Loucy (cell line): ENCODE data around the gene RAB6B.

Source experiments
- H2AFZ ChIP-seq: fragments of 200-600 bp; sonication (generic); 2 replicates; pipeline ENCODE4 v1.6.0; 2016; ENCODE audit warnings: antibody characterized with exemption, mild to moderate bottlenecking, low read length, moderate library complexity
- H3F3A ChIP-seq: fragments of 200-600 bp; 2 replicates; pipeline ENCODE4 v1.6.0; 2016; ENCODE audit warnings: antibody characterized with exemption, low read depth, mild to moderate bottlenecking
- H3K27me3 ChIP-seq: fragments of 200-600 bp; sonication (generic); 2 replicates; pipeline ENCODE4 v1.6.1; 2014; ENCODE audit warnings: low read length, mild to moderate bottlenecking; ENCODE audit not compliant: insufficient read depth, poor library complexity, severe bottlenecking
- H3K36me3 ChIP-seq: fragments of 200-600 bp; sonication (generic); 2 replicates; pipeline ENCODE4 v1.6.1; 2016; ENCODE audit warnings: low read length; ENCODE audit not compliant: insufficient read depth
- H3K4me1 ChIP-seq: fragments of 200-600 bp; sonication (generic); 2 replicates; pipeline ENCODE4 v1.5.1; 2014; ENCODE audit warnings: low read length, mild to moderate bottlenecking; ENCODE audit not compliant: insufficient read depth, poor library complexity, severe bottlenecking
- H3K4me2 ChIP-seq: fragments of 200-600 bp; sonication (generic); 2 replicates; pipeline ENCODE4 v1.6.0; 2014; ENCODE audit warnings: antibody characterized with exemption, low read length, low read depth, mild to moderate bottlenecking; ENCODE audit not compliant: poor library complexity, severe bottlenecking
- H3K4me3 ChIP-seq: fragments of 200-600 bp; sonication (generic); 2 replicates; pipeline ENCODE4 v1.5.1; 2014; ENCODE audit warnings: low read length, mild to moderate bottlenecking, mixed read lengths; ENCODE audit not compliant: poor library complexity, severe bottlenecking
- H3K79me2 ChIP-seq: fragments of 200-600 bp; sonication (generic); 2 replicates; pipeline ENCODE4 v1.6.1; 2014; ENCODE audit warnings: low read length; ENCODE audit not compliant: insufficient read depth
- H3K9ac ChIP-seq: fragments of 200-600 bp; sonication (generic); 2 replicates; pipeline ENCODE4 v1.6.0; 2014; ENCODE audit warnings: mild to moderate bottlenecking, low read depth, low read length, moderate library complexity; ENCODE audit not compliant: poor library complexity, severe bottlenecking
- H3K9me2 ChIP-seq: fragments of 200-600 bp; sonication (generic); replicated peaks from 2 replicates; pipeline ENCODE4 v1.6.1; 2016; ENCODE audit warnings: low read depth, low read length, mixed read lengths
- H3K9me3 ChIP-seq: fragments of 200-600 bp; sonication (generic); 2 replicates; pipeline ENCODE4 v1.6.1; 2014; ENCODE audit warnings: mild to moderate bottlenecking, antibody characterized with exemption, low read length, low read depth; ENCODE audit not compliant: insufficient read depth
- H4K20me1 ChIP-seq: fragments of 200-600 bp; sonication (generic); 2 replicates; pipeline ENCODE4 v1.6.0; 2014; ENCODE audit warnings: antibody characterized with exemption, low read length, mild to moderate bottlenecking; ENCODE audit not compliant: insufficient read depth, poor library complexity, severe bottlenecking
- EZH2phosphoT487 ChIP-seq: fragments of 200-600 bp; IDR thresholded peaks from 2 replicates; pipeline ENCODE4 v1.6.1; 2018; ENCODE audit warnings: antibody characterized with exemption, mild to moderate bottlenecking, moderate library complexity, borderline replicate concordance
- TF ChIP-seq, protein P1 (sequence below): fragments of 200-600 bp; sonication (generic); conservative IDR thresholded peaks from 2 replicates; pipeline ENCODE4 v1.5.1; 2014; ENCODE audit warnings: mild to moderate bottlenecking, antibody characterized with exemption, low read length

The RAB6B gene

DNA sequence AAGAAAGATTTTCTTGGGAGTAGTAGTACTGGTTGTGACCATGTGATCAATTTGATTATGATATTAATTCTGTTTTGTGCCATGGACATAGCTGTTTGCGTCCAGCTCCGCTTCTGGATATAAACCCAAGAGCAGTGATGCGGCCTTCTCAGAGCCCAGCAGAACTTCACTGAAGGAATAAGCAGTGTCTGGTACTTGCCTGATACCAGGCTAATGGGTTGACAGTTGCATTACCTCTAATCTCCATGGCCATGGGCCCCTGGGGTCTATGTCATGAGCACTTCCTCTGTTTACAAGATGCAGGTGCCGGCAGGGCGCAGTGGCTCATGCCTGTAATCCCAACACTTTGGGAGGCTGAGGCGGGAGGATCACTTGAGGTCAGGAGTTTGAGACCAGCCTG, 36.3 kb upstream of the RAB6B start:
- H3K79me2 ChIP-seq, result no peaks in the 10 kb centered on the region
- H3K4me2 ChIP-seq, result no peak overlapping the region
- no peaks in the 10 kb centered on the region for H3K9me2 ChIP-seq
- peaks cover 10% of the 10 kb centered on the region for H3K4me1 ChIP-seq
- no peaks in the 10 kb centered on the region for H4K20me1 ChIP-seq
- no peaks in the 10 kb centered on the region for H3K36me3 ChIP-seq
- no peaks in the 10 kb centered on the region for H3K9me3 ChIP-seq
- no peaks in the 10 kb centered on the region for H3K27me3 ChIP-seq
- no peak overlapping the region for H3K4me3 ChIP-seq
- H2AFZ ChIP-seq, result no peak overlapping the region
- H3F3A ChIP-seq, result no peaks in the 10 kb centered on the region
- TF ChIP-seq, protein P1, sequence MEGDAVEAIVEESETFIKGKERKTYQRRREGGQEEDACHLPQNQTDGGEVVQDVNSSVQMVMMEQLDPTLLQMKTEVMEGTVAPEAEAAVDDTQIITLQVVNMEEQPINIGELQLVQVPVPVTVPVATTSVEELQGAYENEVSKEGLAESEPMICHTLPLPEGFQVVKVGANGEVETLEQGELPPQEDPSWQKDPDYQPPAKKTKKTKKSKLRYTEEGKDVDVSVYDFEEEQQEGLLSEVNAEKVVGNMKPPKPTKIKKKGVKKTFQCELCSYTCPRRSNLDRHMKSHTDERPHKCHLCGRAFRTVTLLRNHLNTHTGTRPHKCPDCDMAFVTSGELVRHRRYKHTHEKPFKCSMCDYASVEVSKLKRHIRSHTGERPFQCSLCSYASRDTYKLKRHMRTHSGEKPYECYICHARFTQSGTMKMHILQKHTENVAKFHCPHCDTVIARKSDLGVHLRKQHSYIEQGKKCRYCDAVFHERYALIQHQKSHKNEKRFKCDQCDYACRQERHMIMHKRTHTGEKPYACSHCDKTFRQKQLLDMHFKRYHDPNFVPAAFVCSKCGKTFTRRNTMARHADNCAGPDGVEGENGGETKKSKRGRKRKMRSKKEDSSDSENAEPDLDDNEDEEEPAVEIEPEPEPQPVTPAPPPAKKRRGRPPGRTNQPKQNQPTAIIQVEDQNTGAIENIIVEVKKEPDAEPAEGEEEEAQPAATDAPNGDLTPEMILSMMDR, result no peak
- no peak for TF ChIP-seq EZH2phosphoT487
- H3K9ac ChIP-seq, result no peak overlapping the region

DNA sequence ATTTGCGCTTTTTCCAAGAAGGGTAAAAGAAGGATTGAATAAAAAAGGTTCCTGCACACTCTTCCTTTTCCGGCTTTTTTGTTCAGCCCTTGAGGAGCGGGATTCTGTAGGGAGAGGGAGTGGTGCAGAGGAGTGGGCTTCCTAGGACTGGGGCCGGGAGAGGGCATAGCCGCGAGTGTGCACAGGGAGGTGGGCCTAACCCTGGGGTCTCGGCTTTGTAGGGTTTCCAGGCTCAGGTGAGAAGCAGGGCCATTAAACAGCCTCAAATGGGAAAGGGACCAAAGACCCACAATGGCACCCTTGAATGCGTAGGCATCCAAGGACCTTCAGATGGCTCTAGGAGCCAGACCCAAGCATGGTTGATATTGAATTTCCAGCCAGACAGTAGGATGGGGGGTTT, 35.4 kb upstream of the RAB6B start:
- Histone ChIP-seq H3K36me3 (no peaks in the 10 kb centered on the region), H3K9me2 (no peaks in the 10 kb centered on the region), H3K79me2 (no peaks in the 10 kb centered on the region), H2AFZ (0 out of 2 replicates have a peak overlapping the region, but pooled peaks have one; percentile 50), H3K27me3 (no peaks in the 10 kb centered on the region), H3K4me2 (no peak overlapping the region), H4K20me1 (no peaks in the 10 kb centered on the region), H3K9ac (no peak overlapping the region), H3F3A (no peaks in the 10 kb centered on the region), H3K4me1 (peaks cover 10% of the 10 kb centered on the region), H3K4me3 (no peak overlapping the region), H3K9me3 (no peaks in the 10 kb centered on the region)
- no peak for TF ChIP-seq EZH2phosphoT487
- TF ChIP-seq, protein P1, result no peak

DNA sequence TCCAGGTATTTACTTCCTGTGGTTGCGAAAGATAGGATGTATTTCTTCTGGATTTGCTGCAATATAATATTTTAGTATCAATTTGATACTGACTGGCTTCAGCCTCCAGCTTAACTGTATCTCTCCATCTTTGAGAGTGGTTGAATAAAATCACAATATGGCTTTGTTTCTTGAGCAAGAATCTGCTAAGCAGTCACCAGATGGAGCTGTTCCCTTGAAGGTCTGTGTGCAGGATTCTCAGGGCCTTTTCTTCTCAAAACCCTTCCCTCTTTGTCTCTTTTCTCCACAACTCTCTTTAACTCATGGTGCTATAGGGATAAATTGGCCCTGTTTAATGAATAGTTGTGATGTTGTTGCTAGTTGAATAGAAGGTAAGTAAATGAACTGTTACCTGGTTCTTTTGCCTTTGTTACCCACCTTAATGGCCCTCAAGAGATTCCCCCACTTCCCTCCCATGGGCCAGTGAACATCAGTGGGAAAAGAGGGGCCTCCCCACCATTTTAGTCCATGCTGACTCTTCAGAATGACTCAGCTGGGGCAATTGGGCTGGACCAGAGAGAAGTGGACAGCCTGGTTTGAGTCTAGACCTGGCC, 34.8 kb upstream of the RAB6B start:
- H3K9me2 ChIP-seq, result no peaks in the 10 kb centered on the region
- no peaks in the 10 kb centered on the region for H3K9me3 ChIP-seq
- H3K4me1 ChIP-seq, result peaks cover 10% of the 10 kb centered on the region
- no peak overlapping the region for H3K9ac ChIP-seq
- H3K4me3 ChIP-seq, result no peak overlapping the region
- no peak overlapping the region for H3K4me2 ChIP-seq
- no peaks in the 10 kb centered on the region for H3K27me3 ChIP-seq
- TF ChIP-seq, protein P1, result peak; percentile 84
- no peak for TF ChIP-seq EZH2phosphoT487
- H3K36me3 ChIP-seq, result no peaks in the 10 kb centered on the region
- H2AFZ ChIP-seq, result 0 out of 2 replicates have a peak overlapping the region, but pooled peaks have one; percentile 50
- no peaks in the 10 kb centered on the region for H3K79me2 ChIP-seq
- H4K20me1 ChIP-seq, result no peaks in the 10 kb centered on the region
- no peaks in the 10 kb centered on the region for H3F3A ChIP-seq
